Mesothelial cell of epicardium (in vitro differentiated cells): ENCODE data around the gene VPS13A. TPM values are rescaled to one million over a fixed set of nuclear protein-coding genes. Genes with fewer than 3 reads are reported as not detected.

Experiments
- DNase-seq, 2 experiments: peaks; one replicate each; pipeline ENCODE4 v3.0.0; 2021; ENCODE audit warnings: low spot score in 2 of 2; ENCODE audit not compliant: unreplicated experiment in 2 of 2
- H3K27ac Mint-ChIP-seq: 2 replicates; pipeline ENCODE4 v1.8.0; 2021; ENCODE audit warnings: mixed read lengths
- H3K27me3 Mint-ChIP-seq: 2 replicates; pipeline ENCODE4 v1.8.0; 2021; ENCODE audit warnings: low read depth, mixed read lengths
- H3K36me3 Mint-ChIP-seq: 2 replicates; pipeline ENCODE4 v1.8.0; 2021; ENCODE audit warnings: mixed read lengths
- H3K4me1 Mint-ChIP-seq: 2 replicates; pipeline ENCODE4 v1.8.0; 2021; ENCODE audit warnings: mixed read lengths
- H3K4me3 Mint-ChIP-seq: 2 replicates; pipeline ENCODE4 v1.8.0; 2021; ENCODE audit warnings: mild to moderate bottlenecking, moderate library complexity, mixed read lengths
- H3K9me3 Mint-ChIP-seq: 2 replicates; pipeline ENCODE4 v1.8.0; 2021; ENCODE audit warnings: mixed read lengths
- CTCF ChIP-seq: fragments of 200-600 bp; sonication (generic); IDR thresholded peaks from one replicate; pipeline ENCODE4 v1.5.0; 2021; ENCODE audit warnings: antibody characterized with exemption; ENCODE audit not compliant: unreplicated experiment
- total RNA-seq: library from RNA; stranded (reverse); gene quantifications from 3 replicates; pipeline ENCODE4 v1.2.1, GENCODE V29; 2021

Gene VPS13A
- total RNA-seq, 1 donor from 2014 or later = 42.1 TPM

GRCh38 chr9:77304543-77304942 lies 127.2 kb downstream of the VPS13A start:
- TF ChIP-seq CTCF = no peak
- H3K9me3 Mint-ChIP-seq = no peaks in the 10 kb centered on the region
- H3K27ac Mint-ChIP-seq = no peak overlapping the region
- no peak for DNase-seq
- H3K4me1 Mint-ChIP-seq = peaks cover 7% of the 10 kb centered on the region
- no peaks in the 10 kb centered on the region for H3K27me3 Mint-ChIP-seq
- no peak overlapping the region for H3K4me3 Mint-ChIP-seq
- peaks cover 10% of the 10 kb centered on the region for H3K36me3 Mint-ChIP-seq

GRCh38 chr9:77305622-77306400 lies 128.5 kb downstream of the VPS13A start:
- Mint-ChIP-seq H3K4me1 (peaks cover 7% of the 10 kb centered on the region), H3K9me3 (no peaks in the 10 kb centered on the region), H3K27me3 (no peaks in the 10 kb centered on the region), H3K27ac (no peak overlapping the region), H3K4me3 (no peak overlapping the region), H3K36me3 (peaks cover 7% of the 10 kb centered on the region)
- DNase-seq = no peak
- no peak for TF ChIP-seq CTCF

GRCh38 chr9:77307166-77307565 lies 129.8 kb downstream of the VPS13A start:
- H3K4me3 Mint-ChIP-seq = no peak overlapping the region
- no peaks in the 10 kb centered on the region for H3K27me3 Mint-ChIP-seq
- no peak for TF ChIP-seq CTCF
- peaks cover 16% of the 10 kb centered on the region for H3K36me3 Mint-ChIP-seq
- H3K27ac Mint-ChIP-seq = no peak overlapping the region
- H3K9me3 Mint-ChIP-seq = peaks cover 8% of the 10 kb centered on the region
- no peak for DNase-seq
- H3K4me1 Mint-ChIP-seq = peaks cover 7% of the 10 kb centered on the region

- DNase-seq = no peak
- H3K27me3 Mint-ChIP-seq = no peaks in the 10 kb centered on the region
- peaks cover 8% of the 10 kb centered on the region for H3K9me3 Mint-ChIP-seq
- no peak overlapping the region for H3K27ac Mint-ChIP-seq
- H3K4me3 Mint-ChIP-seq = no peak overlapping the region
- H3K36me3 Mint-ChIP-seq = peaks cover 17% of the 10 kb centered on the region
- peaks cover 9% of the 10 kb centered on the region for H3K4me1 Mint-ChIP-seq
- TF ChIP-seq CTCF = no peak
Observed at GRCh38 chr9:77316058-77316457, 138.7 kb downstream of the VPS13A start.

- H3K4me3 Mint-ChIP-seq = no peak overlapping the region
- TF ChIP-seq CTCF = no peak
- peaks cover 12% of the 10 kb centered on the region for H3K9me3 Mint-ChIP-seq
- peaks cover 31% of the 10 kb centered on the region for H3K36me3 Mint-ChIP-seq
- H3K27ac Mint-ChIP-seq = no peak overlapping the region
- DNase-seq = no peak
- no peaks in the 10 kb centered on the region for H3K27me3 Mint-ChIP-seq
- peaks cover 3% of the 10 kb centered on the region for H3K4me1 Mint-ChIP-seq
Observed at GRCh38 chr9:77325058-77325457, 147.7 kb downstream of the VPS13A start.
